Ovary (tissue), 3 donors: ENCODE results near the gene A4GALT.

Experiments
- EP300 ChIP-seq: sonication (generic); formaldehyde crosslinking; IDR thresholded peaks from one replicate; pipeline ENCODE4 v1.6.1; 2017; ENCODE audit warnings: antibody characterized with exemption
- TF ChIP-seq, protein P1 (sequence below), 3 donors: fragments of 450-650 bp in 2 of 3; fragments of 200-600 bp in 1 of 3; IDR thresholded peaks; one replicate each; pipeline versions ENCODE4 v1.5.1 to v1.8.0; 2016 to 2022; ENCODE audit warnings: antibody characterized with exemption in 3 of 3, mild to moderate bottlenecking in 1 of 3
- donor health status: DM: no; HTN: no; CAD: no.

GRCh38 chr22:42643634-42644421, 76.8 kb downstream of the A4GALT start:
- TF ChIP-seq, protein P1, sequence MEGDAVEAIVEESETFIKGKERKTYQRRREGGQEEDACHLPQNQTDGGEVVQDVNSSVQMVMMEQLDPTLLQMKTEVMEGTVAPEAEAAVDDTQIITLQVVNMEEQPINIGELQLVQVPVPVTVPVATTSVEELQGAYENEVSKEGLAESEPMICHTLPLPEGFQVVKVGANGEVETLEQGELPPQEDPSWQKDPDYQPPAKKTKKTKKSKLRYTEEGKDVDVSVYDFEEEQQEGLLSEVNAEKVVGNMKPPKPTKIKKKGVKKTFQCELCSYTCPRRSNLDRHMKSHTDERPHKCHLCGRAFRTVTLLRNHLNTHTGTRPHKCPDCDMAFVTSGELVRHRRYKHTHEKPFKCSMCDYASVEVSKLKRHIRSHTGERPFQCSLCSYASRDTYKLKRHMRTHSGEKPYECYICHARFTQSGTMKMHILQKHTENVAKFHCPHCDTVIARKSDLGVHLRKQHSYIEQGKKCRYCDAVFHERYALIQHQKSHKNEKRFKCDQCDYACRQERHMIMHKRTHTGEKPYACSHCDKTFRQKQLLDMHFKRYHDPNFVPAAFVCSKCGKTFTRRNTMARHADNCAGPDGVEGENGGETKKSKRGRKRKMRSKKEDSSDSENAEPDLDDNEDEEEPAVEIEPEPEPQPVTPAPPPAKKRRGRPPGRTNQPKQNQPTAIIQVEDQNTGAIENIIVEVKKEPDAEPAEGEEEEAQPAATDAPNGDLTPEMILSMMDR (IDR thresholded peaks at IDR 0.05): no peak
- TF ChIP-seq EP300: no peak
